HUES48 (cell line): ENCODE data around the gene ALKBH7.

Experiments
- H3K27ac ChIP-seq: one replicate; pipeline ENCODE4 v1.7.0; 2013; ENCODE audit warnings: low read depth, low read length, inconsistent platforms
- H3K27me3 ChIP-seq: 2 replicates; pipeline ENCODE4 v1.6.1; 2013; ENCODE audit warnings: mild to moderate bottlenecking, low read length; ENCODE audit not compliant: control insufficient read depth, insufficient read depth
- H3K36me3 ChIP-seq: 2 replicates; pipeline ENCODE4 v1.6.1; 2013; ENCODE audit warnings: low read length; ENCODE audit not compliant: control insufficient read depth, insufficient read depth
- H3K4me1 ChIP-seq: 2 replicates; pipeline ENCODE4 v1.6.1; 2013; ENCODE audit warnings: mild to moderate bottlenecking, low read length; ENCODE audit not compliant: control insufficient read depth, insufficient read depth
- H3K4me3 ChIP-seq: 2 replicates; pipeline ENCODE4 v1.5.1; 2013; ENCODE audit warnings: mild to moderate bottlenecking, low read depth, low read length
- H3K9ac ChIP-seq: 2 replicates; pipeline ENCODE4 v1.6.1; 2013; ENCODE audit warnings: mild to moderate bottlenecking, low read depth, low read length, moderate library complexity
- H3K9me3 ChIP-seq: 2 replicates; pipeline ENCODE4 v1.6.1; 2013; ENCODE audit warnings: low read length; ENCODE audit not compliant: control insufficient read depth, insufficient read depth

ALKBH7 gene

DNA sequence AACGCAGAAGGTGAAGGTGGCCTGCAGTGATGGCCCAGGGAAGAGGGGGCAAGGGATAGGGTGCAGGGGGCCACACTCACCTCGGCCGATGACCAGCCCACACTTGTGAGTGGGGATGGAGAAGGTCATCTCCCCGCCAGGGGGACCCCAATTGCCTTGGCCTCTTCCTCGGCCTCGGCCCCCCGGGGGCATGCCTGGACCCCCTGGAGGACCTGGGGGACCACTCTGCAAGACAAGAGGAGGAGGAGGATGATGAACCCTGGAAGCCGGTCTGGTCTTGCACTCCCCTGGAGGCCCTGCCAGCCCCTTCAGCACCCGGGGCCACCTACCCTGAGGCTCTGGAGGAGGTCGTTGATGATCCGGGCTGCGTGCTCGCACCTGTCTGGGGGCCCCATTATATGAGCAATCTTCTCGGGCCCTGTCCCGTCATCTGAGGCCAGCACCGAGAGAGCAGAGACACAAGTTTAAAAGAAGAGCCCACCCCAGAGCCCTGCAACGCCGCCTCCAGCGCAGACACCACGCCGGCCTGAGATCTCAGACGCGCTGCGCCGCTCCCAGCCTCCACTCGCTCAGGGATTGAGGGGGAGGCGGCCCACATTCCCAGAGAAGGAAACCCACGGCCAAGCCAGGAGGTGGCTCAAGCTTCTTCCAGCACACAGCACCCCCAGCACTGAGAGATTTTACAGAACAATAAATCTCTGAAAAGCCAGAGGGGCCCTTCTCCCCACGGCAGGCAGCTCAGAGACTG lies 44.2 kb downstream of the ALKBH7 start:
- H3K36me3 ChIP-seq: peaks cover 82% of the 10 kb centered on the region
- no peaks in the 10 kb centered on the region for H3K27me3 ChIP-seq
- peaks cover 6% of the 10 kb centered on the region; the same call in 1 of the 2 replicates for H3K4me1 ChIP-seq
- no peaks in the 10 kb centered on the region for H3K9me3 ChIP-seq
- no peak overlapping the region for H3K4me3 ChIP-seq
- H3K27ac ChIP-seq: no peak overlapping the region
- no peak overlapping the region for H3K9ac ChIP-seq

DNA sequence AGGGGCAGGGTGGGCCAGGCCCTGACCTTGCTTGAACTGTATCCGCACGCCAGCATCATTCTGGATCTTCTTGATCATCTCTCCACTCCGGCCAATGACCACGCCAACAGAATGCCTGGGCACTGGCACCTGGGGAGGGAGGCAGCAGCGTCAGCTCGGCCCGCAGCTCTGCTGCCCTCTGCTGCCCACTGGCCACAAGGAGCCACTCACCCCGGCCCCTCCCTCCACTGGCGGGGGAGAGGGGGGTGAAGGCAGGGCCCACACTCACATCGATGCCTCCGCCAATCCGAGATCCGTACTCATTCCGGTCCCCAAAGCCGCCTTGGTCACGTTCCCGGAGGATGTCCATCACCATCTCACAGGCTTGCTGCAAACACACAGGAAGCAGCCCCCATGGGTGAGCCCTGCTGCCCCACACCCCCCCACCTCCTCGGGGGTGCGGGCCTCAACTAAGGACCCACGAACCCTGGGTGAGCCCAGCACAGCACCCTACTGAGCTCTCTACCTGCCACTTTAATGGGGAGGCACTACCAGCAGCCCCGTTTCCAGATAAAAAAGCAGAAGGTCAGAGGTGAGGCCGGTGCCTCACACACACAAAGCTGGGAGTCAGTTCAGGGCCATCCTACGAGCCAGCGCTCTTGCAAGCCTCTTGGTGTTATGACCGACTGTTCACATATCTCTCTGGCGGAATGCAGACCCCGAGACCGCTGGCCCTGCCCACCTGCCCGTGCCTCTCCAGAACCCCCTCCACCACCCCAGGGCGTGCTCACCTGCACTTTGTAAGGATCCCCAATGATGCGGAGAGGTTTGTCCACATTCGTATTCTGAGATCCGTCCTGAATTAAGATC lies 45.3 kb downstream of the ALKBH7 start:
- peaks cover 93% of the 10 kb centered on the region for H3K36me3 ChIP-seq
- no peak overlapping the region for H3K9ac ChIP-seq
- H3K9me3 ChIP-seq: no peaks in the 10 kb centered on the region
- no peaks in the 10 kb centered on the region for H3K4me1 ChIP-seq
- no peaks in the 10 kb centered on the region for H3K27me3 ChIP-seq
- H3K27ac ChIP-seq: no peak overlapping the region
- H3K4me3 ChIP-seq: no peak overlapping the region

DNA sequence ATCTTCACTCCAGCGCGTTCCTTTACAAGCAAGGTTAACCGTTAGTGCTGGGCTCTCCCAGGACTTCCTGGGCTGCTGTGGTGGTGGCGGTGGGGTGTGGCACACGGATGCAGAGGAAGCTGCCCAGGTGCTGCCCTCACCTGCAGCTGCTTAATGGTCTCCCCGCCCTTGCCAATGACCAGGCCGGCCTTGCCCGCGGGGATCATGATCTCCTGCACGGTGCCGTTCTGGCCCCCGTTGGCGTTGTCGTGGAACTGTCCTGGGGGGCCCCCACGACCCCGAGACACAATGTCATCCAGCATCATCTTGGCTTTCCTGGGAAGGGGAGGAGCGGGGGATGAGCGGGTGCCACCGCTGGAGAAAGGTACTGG lies 46.0 kb downstream of the ALKBH7 start:
- no peak overlapping the region for H3K4me3 ChIP-seq
- no peak overlapping the region for H3K9ac ChIP-seq
- no peaks in the 10 kb centered on the region for H3K4me1 ChIP-seq
- no peak overlapping the region for H3K27ac ChIP-seq
- no peaks in the 10 kb centered on the region for H3K9me3 ChIP-seq
- H3K36me3 ChIP-seq: peaks cover 90% of the 10 kb centered on the region
- H3K27me3 ChIP-seq: no peaks in the 10 kb centered on the region

DNA sequence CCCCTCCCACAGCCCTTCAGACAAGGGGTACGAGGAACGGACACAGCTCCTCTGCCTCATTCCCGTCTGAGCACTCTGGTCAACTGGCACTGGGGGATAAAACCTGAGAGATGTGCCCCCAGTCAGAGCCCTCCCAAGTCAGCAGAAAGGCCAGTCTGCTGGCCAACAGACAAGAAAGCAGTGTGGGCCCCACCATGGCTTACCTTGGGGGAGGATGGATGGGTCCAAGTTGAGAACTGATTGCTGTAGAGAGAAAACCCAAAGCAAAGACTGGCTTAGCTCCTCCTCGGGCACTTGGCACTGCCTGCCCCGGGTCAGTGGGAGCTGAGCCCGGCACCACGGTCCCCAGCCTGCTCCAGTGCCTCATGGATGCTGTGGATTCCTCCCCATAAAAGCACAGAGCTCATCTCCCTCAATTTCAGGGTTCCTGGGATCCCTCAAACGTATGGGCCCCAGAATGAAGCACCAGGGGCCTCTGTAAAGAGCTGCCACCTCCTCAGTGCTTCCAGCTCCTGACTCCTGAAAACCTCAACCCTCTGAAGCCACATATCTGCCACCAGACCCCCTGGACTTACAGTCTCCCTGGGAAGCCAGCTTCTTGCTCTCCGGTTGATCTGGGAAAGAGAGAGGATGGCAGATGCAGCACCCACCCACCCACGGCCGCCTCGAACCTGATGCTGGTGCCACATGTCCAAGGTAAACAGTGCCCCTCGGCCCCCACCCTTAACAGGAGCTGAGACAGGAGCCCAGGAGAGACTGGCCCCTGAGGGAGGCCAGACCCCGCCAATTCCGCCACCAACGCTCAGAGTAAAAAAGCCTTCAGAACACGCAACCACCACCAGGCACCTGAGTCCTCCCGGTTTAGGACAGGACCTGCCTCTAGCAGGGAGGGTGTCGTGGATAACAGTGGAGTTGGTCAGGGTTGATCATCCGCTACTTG lies 48.8 kb downstream of the ALKBH7 start:
- H3K4me3 ChIP-seq: no peak overlapping the region
- no peak overlapping the region for H3K27ac ChIP-seq
- H3K4me1 ChIP-seq: no peaks in the 10 kb centered on the region
- H3K36me3 ChIP-seq: peaks cover 65% of the 10 kb centered on the region
- H3K9ac ChIP-seq: no peak overlapping the region
- peaks cover 4% of the 10 kb centered on the region; the same call in 1 of the 2 replicates for H3K9me3 ChIP-seq
- no peaks in the 10 kb centered on the region for H3K27me3 ChIP-seq

DNA sequence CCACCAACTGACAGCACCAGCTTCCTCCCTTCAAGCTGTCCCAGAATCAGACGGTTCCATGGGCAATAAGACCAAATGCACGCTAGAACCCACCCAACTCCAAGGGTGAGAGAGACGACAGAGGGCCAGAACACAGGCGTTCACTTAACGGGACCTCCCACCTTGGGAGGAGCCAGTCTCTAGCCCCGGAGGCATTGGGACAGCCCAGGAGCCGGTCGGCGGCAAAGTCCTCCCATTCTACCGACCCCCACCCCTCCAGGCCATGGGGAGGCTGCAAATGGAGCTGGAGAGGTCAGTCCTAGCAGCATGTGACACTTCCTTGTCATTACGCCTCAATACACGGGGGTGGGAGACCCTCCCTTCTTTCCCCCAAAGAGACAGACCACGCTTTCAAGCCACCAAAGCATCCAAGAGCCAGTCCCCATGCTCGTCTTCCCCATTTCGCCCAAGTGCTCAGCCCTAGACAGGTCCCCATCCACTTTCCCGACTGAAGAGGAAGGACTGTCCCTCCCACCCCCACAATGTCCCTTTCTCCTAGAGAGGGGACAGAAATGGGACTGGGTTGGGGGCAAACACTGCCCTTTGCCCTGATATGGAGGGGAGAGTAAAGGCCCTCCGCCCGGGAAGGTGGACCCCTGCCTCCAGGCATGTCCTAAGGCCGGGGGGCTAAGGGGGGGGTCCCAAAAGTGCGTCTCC lies 51.1 kb downstream of the ALKBH7 start:
- Histone ChIP-seq H3K4me1 (no peaks in the 10 kb centered on the region), H3K9me3 (peaks cover 4% of the 10 kb centered on the region; the same call in 1 of the 2 replicates), H3K27me3 (no peaks in the 10 kb centered on the region), H3K36me3 (peaks cover 42% of the 10 kb centered on the region), H3K9ac (peak overlapping the region; percentile 65), H3K27ac (peak overlapping the region; percentile 79), H3K4me3 (peak overlapping the region; percentile 91)

DNA sequence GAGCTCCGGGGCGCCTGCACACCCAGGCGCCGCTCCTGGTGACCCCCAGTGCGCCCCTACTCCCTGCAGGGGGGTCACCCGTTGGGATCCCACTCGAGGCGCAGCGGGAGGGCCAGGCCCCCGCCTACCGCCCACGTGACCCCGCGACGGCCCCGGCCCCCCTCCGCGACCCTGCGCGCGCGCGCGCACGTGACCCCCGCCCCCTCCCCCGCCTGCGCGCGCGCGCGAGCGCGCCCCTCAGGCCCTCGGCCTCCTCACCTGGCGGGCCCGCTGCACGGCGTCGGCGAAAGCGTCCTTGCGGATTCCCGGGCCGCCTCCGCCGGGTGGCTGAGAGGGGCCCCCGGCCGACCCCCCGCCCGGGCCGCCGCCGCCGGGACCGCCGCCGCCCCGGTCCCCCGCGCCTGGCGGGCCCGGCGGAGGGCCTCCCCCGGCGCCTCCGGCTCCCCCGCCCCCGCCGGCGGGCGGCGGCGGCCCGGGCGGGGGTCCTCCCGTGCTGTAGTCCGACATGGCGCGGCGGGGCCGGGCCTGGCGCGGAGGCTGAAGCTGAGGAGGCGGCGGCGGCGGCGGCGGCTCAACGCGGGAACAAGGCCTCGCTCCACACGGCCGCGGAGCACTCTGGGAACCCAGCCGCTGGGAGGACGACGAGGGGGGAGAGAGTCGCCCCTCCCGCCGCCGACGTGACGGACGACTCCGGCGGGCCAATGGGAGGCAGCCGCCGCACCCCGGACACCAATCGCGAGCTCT lies 51.8 kb downstream of the ALKBH7 start, which contains the start of gene KHSRP:
Gene KHSRP (minus strand): TSS at position 617 of the 744 bp plus-strand sequence. CDS start 110 bp downstream, at position 507.
- Histone ChIP-seq H3K4me3 (peak within 1 kb of the TSS; percentile 91), H3K4me1 (no peaks in the 10 kb centered on the region), H3K27ac (peak within 1 kb of the TSS; percentile 79), H3K9me3 (peaks cover 4% of the 10 kb centered on the region; the same call in 1 of the 2 replicates), H3K27me3 (peaks cover 1% of the 10 kb centered on the region), H3K9ac (peak within 1 kb of the TSS; percentile 65), H3K36me3 (peaks cover 35% of the 10 kb centered on the region)
